GM20000 (cell line): ENCODE measurements around the gene AP3B1.

Experiments
- DNase-seq: peaks from one replicate; pipeline ENCODE4 v3.0.0; 2012; ENCODE audit warnings: low spot score
- TF ChIP-seq, protein P1 (sequence below): IDR thresholded peaks from 2 replicates; pipeline ENCODE4 v1.5.1; 2012; ENCODE audit warnings: mild to moderate bottlenecking, control low read depth; ENCODE audit errors: extremely low read depth, missing control alignments

Gene AP3B1

DNA sequence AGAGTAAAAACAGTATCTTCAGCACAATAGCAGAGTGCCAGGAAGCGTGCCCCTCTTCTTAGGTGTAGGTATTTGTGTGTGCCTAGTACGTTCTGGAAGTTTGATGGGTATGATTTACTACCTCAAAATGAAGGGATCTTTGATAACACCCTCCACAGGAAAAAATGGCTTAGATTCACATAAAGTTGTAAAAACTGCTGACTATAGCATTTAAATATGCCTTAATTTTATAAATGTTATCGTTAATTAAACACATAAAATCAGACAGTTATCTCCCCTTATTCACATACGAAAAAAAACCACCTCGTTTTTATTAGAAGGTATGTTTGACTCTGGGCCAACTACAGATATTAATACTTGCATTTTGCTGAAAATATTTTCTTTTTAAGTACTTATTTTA lies 274.8 kb downstream of the AP3B1 start:
- TF ChIP-seq, protein P1, sequence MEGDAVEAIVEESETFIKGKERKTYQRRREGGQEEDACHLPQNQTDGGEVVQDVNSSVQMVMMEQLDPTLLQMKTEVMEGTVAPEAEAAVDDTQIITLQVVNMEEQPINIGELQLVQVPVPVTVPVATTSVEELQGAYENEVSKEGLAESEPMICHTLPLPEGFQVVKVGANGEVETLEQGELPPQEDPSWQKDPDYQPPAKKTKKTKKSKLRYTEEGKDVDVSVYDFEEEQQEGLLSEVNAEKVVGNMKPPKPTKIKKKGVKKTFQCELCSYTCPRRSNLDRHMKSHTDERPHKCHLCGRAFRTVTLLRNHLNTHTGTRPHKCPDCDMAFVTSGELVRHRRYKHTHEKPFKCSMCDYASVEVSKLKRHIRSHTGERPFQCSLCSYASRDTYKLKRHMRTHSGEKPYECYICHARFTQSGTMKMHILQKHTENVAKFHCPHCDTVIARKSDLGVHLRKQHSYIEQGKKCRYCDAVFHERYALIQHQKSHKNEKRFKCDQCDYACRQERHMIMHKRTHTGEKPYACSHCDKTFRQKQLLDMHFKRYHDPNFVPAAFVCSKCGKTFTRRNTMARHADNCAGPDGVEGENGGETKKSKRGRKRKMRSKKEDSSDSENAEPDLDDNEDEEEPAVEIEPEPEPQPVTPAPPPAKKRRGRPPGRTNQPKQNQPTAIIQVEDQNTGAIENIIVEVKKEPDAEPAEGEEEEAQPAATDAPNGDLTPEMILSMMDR = no peak

DNA sequence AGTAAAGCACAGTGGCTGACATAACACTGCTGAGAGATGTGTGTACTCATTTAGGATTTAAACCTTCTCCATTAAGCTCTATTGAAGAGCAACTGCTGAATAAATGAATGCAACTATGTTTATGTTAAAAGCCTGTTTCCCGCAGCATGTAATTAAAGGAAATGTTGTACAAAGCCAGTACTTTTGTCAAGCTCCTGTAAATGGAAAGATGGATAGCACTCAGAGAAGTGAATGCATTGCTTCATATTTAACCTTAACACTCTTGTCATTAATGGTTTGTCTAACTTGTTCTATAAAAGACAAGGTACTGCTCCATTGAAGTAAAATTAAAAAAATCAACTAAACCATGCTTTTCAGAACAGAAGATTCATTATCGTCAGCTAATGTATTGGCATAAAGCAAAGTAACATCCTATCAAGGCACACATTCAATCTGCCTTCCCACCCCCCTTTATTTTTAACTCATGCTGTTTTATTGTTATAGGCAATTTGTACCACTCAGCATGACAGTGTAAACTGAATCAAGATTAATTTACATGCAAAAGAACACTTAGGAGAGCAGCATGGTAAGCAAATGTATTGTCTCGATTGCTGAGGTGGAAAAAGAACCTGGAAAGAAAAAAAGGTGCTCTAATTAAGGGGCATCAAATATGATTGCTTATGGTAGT lies 277.5 kb downstream of the AP3B1 start:
- DNase-seq = no peak
- TF ChIP-seq, protein P1 = no peak

More for the DNA sequence above, 274.8 kb downstream of the AP3B1 start:
- DNase-seq = no peak

DNA sequence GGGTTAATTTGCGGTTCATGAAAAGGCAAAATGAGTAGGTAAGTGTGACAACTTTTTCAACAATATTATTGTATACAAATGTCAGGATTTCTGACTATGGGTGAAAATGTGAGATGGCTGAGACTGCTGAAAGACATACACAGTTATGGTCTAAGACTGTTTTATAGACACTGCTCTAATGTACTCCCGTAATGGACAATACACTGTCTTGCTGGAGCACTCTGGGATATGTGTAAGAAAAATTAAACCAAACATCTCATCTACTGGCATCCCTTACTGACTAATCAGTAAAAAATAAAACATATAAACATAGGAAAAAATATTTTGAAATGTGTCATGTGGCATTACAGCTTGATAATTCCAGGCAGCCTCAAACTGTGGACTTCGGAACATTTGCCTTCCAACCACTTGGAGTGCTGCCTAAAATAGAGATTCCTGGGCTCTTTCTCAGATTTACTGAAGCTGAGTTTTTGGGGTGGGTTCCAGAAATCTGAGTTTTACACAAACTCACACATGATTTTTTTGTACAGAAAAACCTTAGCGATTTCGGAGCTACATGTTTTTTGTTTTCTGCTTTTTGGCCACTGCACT lies 284.5 kb downstream of the AP3B1 start:
- no peak for DNase-seq
- TF ChIP-seq, protein P1 = no peak

DNA sequence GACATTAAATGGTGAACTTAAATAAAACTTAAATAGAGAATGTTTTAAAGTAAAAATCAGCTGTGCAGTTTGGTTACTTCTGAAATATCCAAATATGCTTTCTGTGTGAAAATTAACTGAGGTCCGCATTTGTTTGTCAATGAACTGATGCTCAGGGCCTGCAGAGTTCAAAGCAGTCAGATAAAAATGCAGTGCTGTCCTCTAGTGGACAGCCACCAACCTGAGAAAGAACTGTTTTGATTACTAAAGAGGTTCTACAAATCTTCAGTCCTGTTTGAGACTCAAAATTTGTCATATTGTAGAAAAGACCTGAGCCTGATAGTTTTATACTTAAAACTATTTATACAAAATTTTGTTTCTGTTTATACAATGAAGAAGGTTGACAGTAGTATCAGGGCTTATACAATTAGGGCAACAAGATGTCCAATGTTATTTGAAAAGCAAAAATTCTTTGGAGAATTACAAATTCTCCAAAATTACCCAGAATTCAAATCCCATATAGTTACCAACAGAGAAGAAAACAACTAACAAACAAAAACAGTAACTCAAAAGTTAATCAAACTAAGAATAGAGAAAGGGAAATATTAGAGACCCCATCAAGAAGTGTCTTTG lies 286.0 kb downstream of the AP3B1 start:
- TF ChIP-seq, protein P1 = peak; percentile 62

DNA sequence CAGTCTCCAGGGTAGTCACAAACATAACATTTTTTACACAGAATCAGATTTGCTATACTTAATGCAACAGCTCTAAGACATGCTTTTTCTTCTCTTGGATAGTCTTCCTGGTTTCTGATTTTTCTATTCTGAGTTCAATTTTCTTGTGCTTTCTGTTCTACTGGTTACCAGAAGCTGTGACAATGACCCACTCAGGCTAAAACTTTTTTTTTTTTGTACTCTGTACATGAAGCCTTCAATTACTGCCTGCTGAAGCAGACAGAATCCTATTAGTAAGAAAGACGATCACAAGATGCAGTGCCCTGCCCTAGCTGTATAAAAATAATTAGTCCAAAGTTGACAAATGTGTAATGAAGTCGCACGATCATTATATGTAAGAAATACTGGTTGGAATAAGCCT lies 287.3 kb downstream of the AP3B1 start:
- DNase-seq = no peak
- TF ChIP-seq, protein P1 = no peak

More for the DNA sequence above, 286.0 kb downstream of the AP3B1 start:
- DNase-seq = peak; percentile 46

DNA sequence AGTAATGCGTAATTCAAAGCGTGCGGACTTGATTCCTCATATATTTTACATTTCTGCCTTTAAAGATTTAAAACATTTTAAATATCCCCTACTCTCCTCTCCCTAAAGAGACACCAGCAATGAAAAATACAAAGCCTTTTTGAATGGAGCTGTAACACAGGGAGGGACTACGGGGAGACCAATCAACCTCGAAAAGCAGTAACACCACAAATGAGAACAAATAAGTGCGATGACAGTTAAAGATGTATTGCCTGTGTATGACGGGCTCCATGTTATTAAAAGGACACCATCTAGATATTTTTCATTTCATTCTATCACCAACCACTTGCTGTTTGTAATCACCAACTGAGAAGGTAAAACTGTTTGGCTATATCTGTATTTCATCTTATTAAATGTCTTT lies 288.0 kb downstream of the AP3B1 start:
- TF ChIP-seq, protein P1 = no peak
- DNase-seq = no peak
